Fibroblast of lung (primary cell): ENCODE results near the gene FAM161A. TPM values are rescaled to one million over a fixed set of nuclear protein-coding genes. Genes with fewer than 3 reads are reported as not detected.

Experiments used
- DNase-seq, 2 donors: peaks; one replicate each; pipeline versions ENCODE4 v3.0.0 to v3.0.0-alpha.2; 2010; ENCODE audit warnings: low read depth in 2 of 2
- H2AFZ ChIP-seq: 2 replicates; pipeline ENCODE4 v1.5.1; 2012; ENCODE audit warnings: low read length, control low read depth, inconsistent platforms
- H3K27ac ChIP-seq: 2 replicates; pipeline ENCODE4 v1.5.1; 2011; ENCODE audit warnings: low read length, control low read depth; ENCODE audit not compliant: insufficient read depth
- H3K27me3 ChIP-seq: 2 replicates; pipeline ENCODE4 v1.5.1; 2011; ENCODE audit warnings: mild to moderate bottlenecking, low read length; ENCODE audit not compliant: control insufficient read depth, insufficient read depth
- H3K36me3 ChIP-seq: 2 replicates; pipeline ENCODE4 v1.5.1; 2011; ENCODE audit warnings: low read length; ENCODE audit not compliant: control insufficient read depth, insufficient read depth
- H3K4me1 ChIP-seq: 2 replicates; pipeline ENCODE4 v1.5.1; 2011; ENCODE audit warnings: low read length; ENCODE audit not compliant: control insufficient read depth, insufficient read depth; ENCODE audit errors: extremely low read depth
- H3K4me2 ChIP-seq: 2 replicates; pipeline ENCODE4 v1.5.1; 2011; ENCODE audit warnings: low read length, control low read depth; ENCODE audit not compliant: insufficient read depth; ENCODE audit errors: extremely low read depth
- H3K4me3 ChIP-seq, 4 experiments: fragments of 200-600 bp in 1 of 4; sonication (generic) in 1 of 4; replicated peaks in 1 of 4; 2 replicates each; pipeline ENCODE4 v1.5.1; 2011 to 2016; ENCODE audit warnings: low read length in 4 of 4, low read depth in 3 of 4, mild to moderate bottlenecking in 3 of 4, control low read depth in 2 of 4, inconsistent platforms in 1 of 4, mixed read lengths in 1 of 4; ENCODE audit not compliant: insufficient read depth in 1 of 4; ENCODE audit errors: control extremely low read depth in 1 of 4
- H3K79me2 ChIP-seq: 2 replicates; pipeline ENCODE4 v1.5.1; 2012; ENCODE audit warnings: mild to moderate bottlenecking, low read length, inconsistent platforms; ENCODE audit not compliant: control insufficient read depth, insufficient read depth
- H3K9ac ChIP-seq: 2 replicates; pipeline ENCODE4 v1.5.1; 2011; ENCODE audit warnings: mild to moderate bottlenecking, low read length, control low read depth; ENCODE audit not compliant: insufficient read depth
- H3K9me3 ChIP-seq: 2 replicates; pipeline ENCODE4 v1.5.1; 2012; ENCODE audit warnings: low read depth, low read length; ENCODE audit not compliant: control insufficient read depth, insufficient read depth
- H4K20me1 ChIP-seq: 2 replicates; pipeline ENCODE4 v1.5.1; 2011; ENCODE audit warnings: low read length; ENCODE audit not compliant: control insufficient read depth, insufficient read depth; ENCODE audit errors: extremely low read depth
- EZH2 ChIP-seq: IDR thresholded peaks from 2 replicates; pipeline ENCODE4 v1.5.1; 2012; ENCODE audit warnings: low read length, control low read depth, mild to moderate bottlenecking; ENCODE audit errors: missing control alignments
- polyA minus RNA-seq: library from RNA; depleted of rRNA, polyadenylated mRNA; stranded (reverse); fragments of >200 nt; gene quantifications from 2 replicates; pipeline ENCODE4 v1.2.3, GENCODE V29; 2011; ENCODE audit warnings: low replicate concordance
- polyA plus RNA-seq, 2 donors: library from polyadenylated mRNA; depleted of rRNA in 1 of 2; stranded (reverse) in 1 of 2; unstranded in 1 of 2; fragments of >200 nt; gene quantifications; 2 replicates each; pipeline ENCODE4 v1.2.1, GENCODE V29; 2011 to 2012; ENCODE audit warnings: missing spikeins in 1 of 2
- total RNA-seq: library from RNA; depleted of rRNA; stranded (reverse); fragments of >200 nt; gene quantifications from 2 replicates; pipeline ENCODE4 v1.2.1, GENCODE V29; 2014
- TF ChIP-seq, protein P1 (sequence below), 2 donors: IDR thresholded peaks in 1 of 2; conservative IDR thresholded peaks in 1 of 2; 1 replicate in 1 of 2; 2 replicates in 1 of 2; pipeline ENCODE4 v1.5.1; 2011 to 2012; ENCODE audit warnings: low read length in 2 of 2, control low read depth in 1 of 2, inconsistent platforms in 1 of 2, low read depth in 1 of 2, mild to moderate bottlenecking in 1 of 2

The FAM161A gene, protein sequence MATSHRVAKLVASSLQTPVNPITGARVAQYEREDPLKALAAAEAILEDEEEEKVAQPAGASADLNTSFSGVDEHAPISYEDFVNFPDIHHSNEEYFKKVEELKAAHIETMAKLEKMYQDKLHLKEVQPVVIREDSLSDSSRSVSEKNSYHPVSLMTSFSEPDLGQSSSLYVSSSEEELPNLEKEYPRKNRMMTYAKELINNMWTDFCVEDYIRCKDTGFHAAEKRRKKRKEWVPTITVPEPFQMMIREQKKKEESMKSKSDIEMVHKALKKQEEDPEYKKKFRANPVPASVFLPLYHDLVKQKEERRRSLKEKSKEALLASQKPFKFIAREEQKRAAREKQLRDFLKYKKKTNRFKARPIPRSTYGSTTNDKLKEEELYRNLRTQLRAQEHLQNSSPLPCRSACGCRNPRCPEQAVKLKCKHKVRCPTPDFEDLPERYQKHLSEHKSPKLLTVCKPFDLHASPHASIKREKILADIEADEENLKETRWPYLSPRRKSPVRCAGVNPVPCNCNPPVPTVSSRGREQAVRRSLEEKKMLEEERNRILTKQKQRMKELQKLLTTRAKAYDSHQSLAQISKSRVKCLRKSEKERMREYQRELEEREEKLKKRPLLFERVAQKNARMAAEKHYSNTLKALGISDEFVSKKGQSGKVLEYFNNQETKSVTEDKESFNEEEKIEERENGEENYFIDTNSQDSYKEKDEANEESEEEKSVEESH
- total RNA-seq, result 2.6 and 3.1 TPM in 2 replicates
- 0.84 and 1.1 TPM in 2 replicates for polyA plus RNA-seq
- 1.2 and 1.4 TPM in 2 replicates for polyA plus RNA-seq (2012)
- polyA minus RNA-seq, result not detected in 2 replicates

DNA sequence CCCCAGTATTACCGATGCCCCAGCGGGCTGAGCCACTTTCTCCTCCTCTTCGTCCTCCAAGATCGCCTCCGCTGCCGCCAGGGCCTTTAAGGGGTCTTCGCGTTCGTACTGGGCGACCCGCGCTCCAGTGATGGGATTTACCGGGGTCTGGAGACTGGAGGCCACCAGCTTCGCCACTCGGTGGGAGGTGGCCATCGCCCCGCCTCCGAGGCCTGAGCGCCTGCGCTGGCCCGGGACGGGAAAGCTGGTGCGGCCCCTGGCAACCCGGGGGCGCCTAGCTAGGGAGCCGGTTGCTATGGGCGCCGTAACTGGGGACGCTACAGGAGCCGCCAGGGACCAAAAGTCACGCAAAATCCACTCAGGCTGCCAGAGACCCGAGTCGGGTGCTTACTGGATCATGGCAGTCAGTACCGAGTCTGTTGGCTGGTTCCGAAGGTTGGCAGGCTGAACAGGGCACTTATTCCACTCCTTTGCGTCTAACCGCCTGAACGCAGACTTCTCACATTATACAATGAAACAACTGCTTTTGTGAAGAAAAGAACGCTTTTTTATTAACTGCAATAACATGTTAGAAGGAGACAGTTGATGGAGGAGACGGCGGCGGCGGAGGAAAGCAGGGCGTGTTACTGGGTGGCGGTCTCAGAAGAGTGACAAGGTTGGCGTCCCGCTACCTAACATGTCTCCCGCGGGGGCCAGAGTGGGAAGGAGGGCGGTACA is at the start of gene FAM161A:
TSS of gene FAM161A (minus strand) at position 214 of the 717 bp plus-strand sequence. CDS start at position 195, 19 bp downstream.
- peak within 1 kb of the TSS; percentile 40 to 89 (median 66) for H3K4me3 ChIP-seq
- H3K4me1 ChIP-seq, result peaks cover 7% of the 10 kb centered on the region
- peak within 1 kb of the TSS; percentile 72 for H3K27ac ChIP-seq
- H3K79me2 ChIP-seq, result no peaks in the 10 kb centered on the region
- no peaks in the 10 kb centered on the region for H4K20me1 ChIP-seq
- peak within 1 kb of the TSS; percentile 95 for H3K4me2 ChIP-seq
- H3K27me3 ChIP-seq, result no peaks in the 10 kb centered on the region
- no peaks in the 10 kb centered on the region for H3K9me3 ChIP-seq
- H3K9ac ChIP-seq, result peak within 1 kb of the TSS; percentile 69
- no peaks in the 10 kb centered on the region for H3K36me3 ChIP-seq
- DNase-seq, result peak; percentile 79 to 85
- TF ChIP-seq, protein P1, sequence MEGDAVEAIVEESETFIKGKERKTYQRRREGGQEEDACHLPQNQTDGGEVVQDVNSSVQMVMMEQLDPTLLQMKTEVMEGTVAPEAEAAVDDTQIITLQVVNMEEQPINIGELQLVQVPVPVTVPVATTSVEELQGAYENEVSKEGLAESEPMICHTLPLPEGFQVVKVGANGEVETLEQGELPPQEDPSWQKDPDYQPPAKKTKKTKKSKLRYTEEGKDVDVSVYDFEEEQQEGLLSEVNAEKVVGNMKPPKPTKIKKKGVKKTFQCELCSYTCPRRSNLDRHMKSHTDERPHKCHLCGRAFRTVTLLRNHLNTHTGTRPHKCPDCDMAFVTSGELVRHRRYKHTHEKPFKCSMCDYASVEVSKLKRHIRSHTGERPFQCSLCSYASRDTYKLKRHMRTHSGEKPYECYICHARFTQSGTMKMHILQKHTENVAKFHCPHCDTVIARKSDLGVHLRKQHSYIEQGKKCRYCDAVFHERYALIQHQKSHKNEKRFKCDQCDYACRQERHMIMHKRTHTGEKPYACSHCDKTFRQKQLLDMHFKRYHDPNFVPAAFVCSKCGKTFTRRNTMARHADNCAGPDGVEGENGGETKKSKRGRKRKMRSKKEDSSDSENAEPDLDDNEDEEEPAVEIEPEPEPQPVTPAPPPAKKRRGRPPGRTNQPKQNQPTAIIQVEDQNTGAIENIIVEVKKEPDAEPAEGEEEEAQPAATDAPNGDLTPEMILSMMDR (conservative IDR thresholded peaks at IDR 0.05 in 1 of 2, IDR thresholded peaks at IDR 0.05 in 1 of 2; ENCODE audit: low read depth in 1 of 2, low read length in 2 of 2), result no peak
- TF ChIP-seq EZH2, result no peak
- H2AFZ ChIP-seq, result peak within 1 kb of the TSS; percentile 100

DNA sequence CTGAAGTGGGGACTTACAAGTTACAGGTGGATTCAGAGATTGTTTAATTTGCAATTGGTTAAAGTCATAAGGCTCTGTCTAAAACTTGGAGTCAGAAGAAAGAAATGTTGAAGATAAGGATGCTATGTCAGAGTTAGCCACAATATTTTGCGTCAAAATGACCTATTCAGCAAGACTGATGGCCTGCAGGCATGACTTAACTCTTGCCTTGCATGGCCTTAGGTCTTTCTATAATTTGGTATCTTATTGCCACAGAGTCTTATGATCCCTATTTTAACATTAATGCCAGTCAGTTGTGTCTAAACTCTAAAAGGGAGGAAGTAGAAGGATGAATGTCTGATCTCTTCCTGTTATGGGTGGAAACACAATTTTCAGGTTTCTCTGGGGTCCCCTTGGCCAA is 46.4 kb upstream of the FAM161A start:
- Histone ChIP-seq H3K4me3 (no peak overlapping the region), H4K20me1 (no peaks in the 10 kb centered on the region), H3K27ac (no peak overlapping the region), H3K9me3 (no peaks in the 10 kb centered on the region), H2AFZ (no peak overlapping the region), H3K9ac (no peak overlapping the region), H3K27me3 (no peaks in the 10 kb centered on the region), H3K36me3 (no peaks in the 10 kb centered on the region), H3K79me2 (no peaks in the 10 kb centered on the region), H3K4me1 (no peaks in the 10 kb centered on the region), H3K4me2 (no peak overlapping the region)
- DNase-seq, result peak in 1 of 2 donors; percentile 52
- TF ChIP-seq, protein P1 (conservative IDR thresholded peaks at IDR 0.05 in 1 of 2, IDR thresholded peaks at IDR 0.05 in 1 of 2; ENCODE audit: low read depth in 1 of 2, low read length in 2 of 2), result no peak
- no peak for TF ChIP-seq EZH2
